Fibroblast of skin of back (primary cell): ENCODE measurements around the gene KRTAP2-3. TPM values are rescaled to one million over a fixed set of nuclear protein-coding genes. Genes with fewer than 3 reads are reported as not detected.
A peak's percentile ranks its signal among the peaks of the same experiment; 100 is the strongest.
"Not testable (repeated sequence)": the region's sequence is repeated elsewhere in the genome, so short reads cannot be mapped to it uniquely, and the experiment has no call there.

Experiments
- DNase-seq: peaks from one replicate; pipeline ENCODE4 v3.0.0-alpha.2; 2013
- polyA plus RNA-seq, 2 experiments: library from polyadenylated mRNA; unstranded; fragments of 120-200 nt; gene quantifications; one replicate each; pipeline ENCODE4 v1.2.1, GENCODE V29; 2013; ENCODE audit not compliant: insufficient read length in 2 of 2

Gene KRTAP2-3, protein sequence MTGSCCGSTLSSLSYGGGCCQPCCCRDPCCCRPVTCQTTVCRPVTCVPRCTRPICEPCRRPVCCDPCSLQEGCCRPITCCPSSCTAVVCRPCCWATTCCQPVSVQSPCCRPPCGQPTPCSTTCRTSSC
- 8.0 TPM for polyA plus RNA-seq (2013, experiment 1 of 2; ENCODE audit: insufficient read length)
- polyA plus RNA-seq (2013, experiment 2 of 2; ENCODE audit: insufficient read length), result 2.3 TPM

DNA sequence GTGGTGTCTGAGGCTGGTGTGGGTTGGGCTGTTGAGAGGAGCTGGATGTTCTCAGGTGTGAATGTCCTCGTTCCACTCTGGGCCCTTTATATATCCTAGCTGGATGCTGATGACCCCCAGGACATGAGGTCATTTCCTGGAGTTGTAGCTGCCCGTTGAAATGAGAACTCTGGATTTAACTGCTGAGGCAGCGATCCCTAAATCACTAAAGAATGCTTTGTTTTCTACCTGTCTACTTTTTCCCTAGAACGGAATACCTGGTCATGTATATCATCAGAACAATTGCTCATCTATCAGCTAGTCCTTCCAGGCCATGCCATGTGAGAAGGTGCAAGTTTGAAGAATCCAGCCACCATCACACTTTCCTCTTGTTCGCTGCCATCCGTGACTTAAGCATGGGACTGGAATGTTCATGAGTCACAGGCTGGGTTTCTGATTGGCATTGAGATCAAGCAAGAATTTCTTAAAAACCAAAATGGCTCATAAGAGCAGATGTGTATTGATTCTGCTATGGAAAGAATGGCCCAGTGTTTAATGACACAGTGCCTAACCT, at the start of gene KRTAP2-3:
TSS of gene KRTAP2-3 (minus strand) at position 63 of the 553 bp plus-strand sequence. CDS start 64 bp downstream, outside the sequence.
- DNase-seq, result peak; percentile 99

DNA sequence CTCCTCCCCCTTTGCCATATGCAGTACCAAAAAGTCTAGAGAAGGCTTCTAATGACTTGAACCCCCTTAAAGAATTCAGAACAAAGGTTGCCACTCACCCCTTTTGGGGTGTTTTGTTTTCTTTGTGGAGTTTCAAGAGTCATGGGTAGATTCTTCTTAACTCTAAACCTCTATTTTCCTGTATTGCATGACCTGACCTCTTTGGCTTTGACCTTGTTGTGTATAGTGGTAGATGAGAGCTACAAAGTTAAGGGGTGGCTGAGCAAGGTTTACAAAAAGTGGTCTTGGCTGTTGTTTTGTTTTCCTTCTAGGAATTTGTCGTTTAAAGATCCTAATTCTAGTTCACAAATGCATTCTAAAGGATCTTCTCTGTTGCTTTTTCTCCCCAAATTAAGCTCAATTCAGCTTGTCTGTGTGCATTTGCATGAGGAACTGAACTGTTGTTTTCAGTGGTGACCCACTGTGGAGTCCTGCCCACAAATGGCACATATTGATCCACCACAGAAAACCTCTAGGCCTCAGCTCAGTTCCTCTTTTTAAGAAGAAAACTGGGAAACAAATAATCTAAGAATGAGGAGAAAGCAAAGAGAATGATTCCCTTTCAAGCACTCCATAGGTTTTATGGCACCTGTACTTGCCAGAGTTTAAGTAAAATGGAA, 48.9 kb upstream of the KRTAP2-3 start:
- DNase-seq, result not testable (repeated sequence)

DNA sequence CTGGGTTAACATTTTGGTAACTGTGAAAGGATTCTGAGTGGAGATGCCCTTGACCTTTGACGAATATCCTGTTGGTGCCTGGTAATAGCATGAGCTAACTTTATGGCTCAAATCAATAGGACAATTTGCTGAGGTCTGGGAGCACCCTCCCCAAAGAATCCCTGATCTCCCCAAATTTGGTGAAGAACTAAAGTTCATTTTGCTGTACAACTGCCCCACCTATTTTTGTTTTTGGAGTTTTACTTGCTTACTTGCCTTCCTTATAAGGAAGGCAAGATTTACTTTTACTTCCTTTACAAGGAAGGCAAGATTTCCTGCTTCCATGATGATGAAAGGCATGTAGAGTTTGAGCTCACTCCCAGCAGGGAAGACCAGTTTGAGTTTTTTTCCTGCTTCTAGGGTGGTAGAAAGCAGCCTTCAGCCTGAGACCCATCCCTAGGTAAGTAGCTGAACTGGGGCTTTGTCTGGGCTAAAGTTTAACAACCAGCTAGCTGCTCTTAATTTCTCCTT, 48.1 kb upstream of the KRTAP2-3 start:
- peak; percentile 53 for DNase-seq

DNA sequence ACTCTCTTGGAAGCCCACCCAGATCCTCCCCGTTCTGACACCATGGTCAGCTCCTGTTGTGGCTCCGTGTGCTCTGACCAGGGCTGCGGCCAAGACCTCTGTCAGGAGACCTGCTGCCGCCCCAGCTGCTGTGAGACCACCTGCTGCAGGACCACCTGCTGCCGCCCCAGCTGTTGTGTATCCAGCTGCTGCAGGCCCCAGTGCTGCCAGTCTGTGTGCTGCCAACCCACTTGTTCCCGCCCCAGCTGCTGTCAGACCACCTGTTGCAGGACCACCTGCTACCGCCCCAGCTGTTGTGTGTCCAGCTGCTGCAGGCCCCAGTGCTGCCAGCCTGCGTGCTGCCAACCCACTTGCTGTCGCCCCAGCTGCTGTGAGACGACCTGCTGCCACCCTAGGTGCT, 45.4 kb upstream of the KRTAP2-3 start, which contains the start of gene KRTAP4-9:
TSS of gene KRTAP4-9 (plus strand) at position 43 of the 400 bp plus-strand sequence. CDS start at position 43, 0 bp downstream.
- not testable (repeated sequence) for DNase-seq

DNA sequence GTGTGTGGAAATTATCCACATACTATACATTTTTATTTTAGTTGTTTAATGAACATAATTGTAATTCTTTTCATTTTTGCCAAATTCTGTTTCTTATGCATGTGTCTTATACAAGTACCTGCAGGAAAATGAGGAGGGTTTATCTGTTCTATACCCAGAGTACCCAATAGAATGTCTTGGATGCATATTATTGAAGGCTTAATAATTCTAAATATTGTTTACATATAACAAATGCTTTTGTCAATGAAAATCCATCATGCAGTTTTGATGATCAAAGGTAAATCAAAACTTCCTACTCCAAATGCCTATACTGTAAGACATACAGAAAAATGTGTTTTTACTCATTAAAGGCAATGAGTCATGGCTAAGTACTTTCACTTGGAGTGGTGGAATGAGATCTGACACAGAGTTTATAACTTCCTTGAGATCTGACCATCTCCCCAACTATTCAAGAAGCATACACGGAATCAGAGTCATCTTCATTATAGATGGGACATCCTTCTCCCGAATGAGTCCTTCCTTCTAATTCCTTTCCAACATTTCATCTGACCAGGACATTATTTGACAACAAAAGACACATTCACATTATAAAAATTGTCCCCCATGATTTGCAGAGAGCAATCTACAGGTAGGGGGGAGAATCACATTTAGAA, 44.6 kb upstream of the KRTAP2-3 start:
- peak; percentile 89 for DNase-seq

DNA sequence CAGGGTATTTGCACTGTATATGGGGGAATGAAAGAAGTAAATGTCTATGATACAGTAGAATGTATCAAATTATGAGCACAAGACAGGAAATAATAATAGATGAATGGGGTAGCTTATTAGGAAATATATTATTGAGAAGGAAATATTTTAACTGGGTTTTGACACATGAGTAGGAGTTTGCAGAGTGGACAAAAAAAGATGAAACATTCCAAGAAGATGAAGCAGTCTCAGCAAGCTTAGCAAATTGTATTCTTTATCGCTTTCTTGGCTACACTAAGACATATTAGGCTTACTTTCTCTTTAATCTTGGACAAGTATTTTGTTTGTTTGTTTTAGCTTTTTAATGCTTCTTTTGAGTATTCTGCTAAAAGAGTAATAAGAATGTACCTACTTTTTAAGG, 44.0 kb upstream of the KRTAP2-3 start:
- peak; percentile 24 for DNase-seq

DNA sequence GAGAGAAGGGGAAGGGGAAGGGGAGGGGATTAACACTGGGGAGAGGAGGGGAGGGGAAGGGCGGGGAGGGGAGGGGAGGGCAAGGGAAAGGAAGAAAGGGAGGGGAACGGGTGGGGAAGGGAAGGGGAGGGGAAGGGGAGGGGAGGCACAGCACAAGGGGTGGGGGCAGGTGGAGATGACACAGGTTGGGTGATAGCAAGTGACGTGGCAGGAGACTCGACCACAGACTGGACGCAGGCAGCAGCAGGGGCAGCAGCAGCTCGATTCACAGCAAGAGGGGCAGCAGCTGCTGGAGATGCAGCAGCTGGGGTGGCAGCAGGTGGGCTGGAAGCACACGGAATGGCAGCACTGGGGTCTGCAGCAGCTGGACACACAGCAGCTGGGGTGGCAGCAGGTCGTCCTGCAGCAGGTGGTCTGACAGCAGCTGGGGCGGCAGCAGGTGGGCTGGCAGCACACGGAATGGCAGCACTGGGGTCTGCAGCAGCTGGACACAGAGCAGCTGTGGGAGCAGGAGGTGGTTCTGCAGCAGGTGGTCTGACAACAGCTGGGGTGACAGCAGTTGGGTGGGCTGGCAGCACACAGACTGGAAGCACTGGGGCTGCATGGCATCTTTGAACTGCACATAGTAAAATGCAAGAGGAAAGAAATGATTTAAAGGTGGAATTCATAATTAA, 41.8 kb upstream of the KRTAP2-3 start, which contains the start of gene KRTAP4-16:
TSS of gene KRTAP4-16 (minus strand) at position 624 of the 674 bp plus-strand sequence. CDS start at position 624, 0 bp downstream.
- no peak for DNase-seq

DNA sequence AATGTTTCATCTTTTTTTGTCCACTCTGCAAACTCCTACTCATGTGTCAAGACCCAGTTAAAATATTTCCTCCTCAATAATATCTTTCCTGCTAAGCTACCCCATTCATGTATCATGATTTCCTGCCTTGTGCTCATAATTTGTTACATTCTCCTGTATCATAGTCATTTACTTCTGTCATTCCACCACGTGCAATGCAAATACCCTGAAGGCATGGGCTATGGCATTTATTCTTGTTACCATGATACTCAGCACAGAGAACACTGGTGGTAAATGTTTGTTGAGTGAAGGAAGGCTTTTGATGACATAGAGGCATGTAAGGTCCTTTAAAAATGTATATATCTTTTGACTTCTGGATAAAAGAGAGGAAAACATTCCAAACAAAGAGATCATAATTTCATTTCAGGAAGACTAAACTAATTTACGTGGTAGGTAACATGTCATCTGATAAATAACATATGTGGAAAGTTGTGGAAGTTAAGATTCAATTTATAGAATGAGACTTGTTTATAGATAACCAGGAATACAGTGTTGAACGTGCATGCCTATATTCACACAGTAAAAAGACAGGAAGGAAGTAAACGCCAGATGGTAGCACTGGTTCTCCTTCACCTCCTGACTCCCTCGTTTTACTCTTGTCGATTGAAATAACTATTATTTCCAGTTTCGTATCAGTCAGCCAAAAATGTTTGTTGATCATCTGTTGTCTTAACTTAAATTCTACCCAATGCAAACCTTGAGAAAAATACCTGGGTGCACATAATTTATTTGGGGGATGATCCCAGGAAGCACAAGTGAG, 40.0 kb upstream of the KRTAP2-3 start:
- peak; percentile 95 for DNase-seq

DNA sequence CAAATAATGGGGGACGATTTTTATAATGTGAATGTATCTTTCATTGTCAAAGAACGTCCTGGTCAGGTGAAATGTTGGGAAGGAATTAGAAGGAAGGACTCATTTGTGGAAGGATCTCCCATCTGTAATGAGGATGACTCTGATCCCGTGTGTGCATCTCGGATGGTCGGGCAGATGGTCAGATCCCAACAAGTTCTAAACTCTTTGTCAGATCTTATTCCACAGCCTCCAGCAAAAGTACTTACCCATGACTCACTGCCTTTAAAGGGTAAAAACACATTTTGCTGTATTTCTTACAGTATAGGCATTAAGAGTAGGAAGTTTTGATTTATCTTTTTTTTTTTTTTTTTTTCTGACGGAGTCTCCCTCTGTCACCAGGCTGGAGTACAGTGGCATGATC, 38.6 kb upstream of the KRTAP2-3 start:
- peak; percentile 79 for DNase-seq

DNA sequence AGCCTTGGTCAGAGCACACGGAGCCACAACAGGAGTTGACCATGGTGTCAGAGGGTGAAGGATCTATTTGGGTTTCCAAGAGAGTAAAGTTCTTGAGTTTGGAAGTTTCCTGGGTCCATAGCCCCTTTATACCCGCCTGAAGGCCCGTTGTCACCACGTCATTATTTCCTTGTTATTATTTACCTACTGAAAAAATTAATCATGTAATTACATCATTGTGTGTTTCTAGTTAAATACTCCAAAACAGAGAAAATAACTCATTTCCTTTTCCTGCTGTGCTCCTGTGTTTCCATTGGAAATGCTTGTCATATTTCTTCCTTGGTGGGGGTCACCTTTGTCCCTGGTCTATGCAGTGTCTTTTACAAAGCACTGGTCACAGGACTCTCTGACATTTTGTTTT, 38.1 kb upstream of the KRTAP2-3 start, which contains the start of gene KRTAP4-8:
TSS of gene KRTAP4-8 (minus strand) at position 101 of the 400 bp plus-strand sequence. CDS start at position 43, 58 bp downstream.
- DNase-seq, result peak; percentile 7

DNA sequence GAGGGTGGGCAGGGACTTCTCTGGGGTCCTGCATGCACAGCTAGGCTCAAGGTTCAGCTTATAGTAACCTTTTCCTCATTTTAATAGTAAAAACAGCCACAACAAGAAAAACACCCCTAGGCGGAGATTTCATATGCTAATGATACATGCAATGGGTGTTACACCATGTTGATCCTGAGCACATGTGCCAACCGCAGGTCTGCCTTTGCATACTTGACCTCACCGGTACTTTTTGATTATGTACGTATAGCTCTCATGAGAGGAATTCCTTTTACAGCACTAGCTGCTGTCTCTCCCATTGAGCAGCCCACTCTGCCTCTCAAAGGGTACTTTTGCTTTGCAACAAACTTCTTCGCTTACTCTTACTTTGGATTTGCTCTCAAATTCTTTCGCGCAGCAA, 36.1 kb upstream of the KRTAP2-3 start:
- DNase-seq, result no peak

DNA sequence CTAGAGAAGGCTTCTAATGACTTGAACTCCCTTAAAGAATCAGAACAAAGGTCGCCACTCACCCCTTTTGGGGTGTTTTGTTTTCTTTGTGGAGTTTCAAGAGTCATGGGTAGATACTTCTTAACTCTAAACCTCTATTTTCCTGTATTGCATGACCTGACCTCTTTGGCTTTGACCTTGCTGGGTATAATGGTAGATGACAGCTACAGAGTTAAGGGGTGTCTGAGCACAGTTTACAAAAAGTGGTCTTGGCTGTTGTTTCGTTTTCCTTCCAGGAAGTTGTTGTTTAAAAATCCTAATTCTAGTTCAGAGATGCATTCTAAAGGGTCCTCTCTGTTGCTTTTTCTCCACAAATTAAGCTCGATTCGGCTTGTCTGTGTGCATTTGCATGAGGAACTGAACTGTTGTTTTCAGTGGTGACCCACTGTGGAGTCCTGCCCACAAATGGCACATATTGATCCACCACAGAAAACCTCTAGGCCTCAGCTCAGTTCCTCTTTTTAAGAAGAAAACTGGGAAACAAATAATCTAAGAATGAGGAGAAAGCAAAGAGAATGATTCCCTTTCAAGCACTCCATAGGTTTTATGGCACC, 28.9 kb upstream of the KRTAP2-3 start:
- DNase-seq, result not testable (repeated sequence)

DNA sequence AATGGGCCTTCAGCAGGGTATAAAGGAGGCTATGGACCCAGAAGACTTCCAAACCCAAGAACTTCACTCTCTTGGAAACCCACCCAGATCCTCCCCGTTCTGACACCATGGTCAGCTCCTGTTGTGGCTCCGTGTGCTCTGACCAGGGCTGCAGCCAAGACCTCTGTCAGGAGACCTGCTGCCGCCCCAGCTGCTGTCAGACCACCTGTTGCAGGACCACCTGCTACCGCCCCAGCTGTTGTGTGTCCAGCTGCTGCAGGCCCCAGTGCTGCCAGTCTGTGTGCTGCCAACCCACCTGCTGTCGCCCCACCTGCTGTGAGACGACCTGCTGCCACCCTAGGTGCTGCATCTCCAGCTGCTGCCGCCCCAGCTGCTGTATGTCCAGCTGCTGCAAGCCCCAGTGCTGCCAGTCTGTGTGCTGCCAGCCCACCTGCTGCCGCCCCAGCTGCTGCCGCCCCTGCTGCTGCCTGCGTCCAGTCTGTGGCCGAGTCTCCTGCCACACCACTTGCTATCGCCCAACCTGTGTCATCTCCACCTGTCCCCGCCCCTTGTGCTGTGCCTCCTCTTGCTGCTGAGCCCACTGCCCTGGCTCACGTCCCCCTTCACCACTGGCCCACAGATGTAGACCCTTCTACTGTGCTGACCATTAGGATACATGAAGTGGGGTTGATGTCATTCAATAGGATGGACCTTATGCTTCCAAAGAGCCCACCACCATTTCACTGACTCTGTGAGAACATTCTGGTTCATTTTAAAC, 24.4 kb upstream of the KRTAP2-3 start, which contains the start of gene KRTAP4-7:
TSS of gene KRTAP4-7 (plus strand) at position 51 of the 757 bp plus-strand sequence. CDS start at position 108, 57 bp downstream.
- DNase-seq, result not testable (repeated sequence)

DNA sequence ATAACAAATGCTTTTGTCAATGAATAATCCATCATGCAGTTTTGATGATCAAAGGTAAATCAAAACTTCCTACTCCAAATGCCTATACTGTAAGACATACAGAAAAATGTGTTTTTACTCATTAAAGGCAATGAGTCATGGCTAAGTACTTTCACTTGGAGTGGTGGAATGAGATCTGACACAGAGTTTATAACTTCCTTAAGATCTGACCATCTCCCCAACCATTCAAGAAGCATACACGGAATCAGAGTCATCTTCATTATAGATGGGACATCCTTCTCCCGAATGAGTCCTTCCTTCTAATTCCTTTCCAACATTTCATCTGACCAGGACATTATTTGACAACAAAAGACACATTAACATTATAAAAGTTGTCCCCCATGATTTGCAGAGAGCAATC, 23.5 kb upstream of the KRTAP2-3 start:
- DNase-seq, result peak; percentile 86

DNA sequence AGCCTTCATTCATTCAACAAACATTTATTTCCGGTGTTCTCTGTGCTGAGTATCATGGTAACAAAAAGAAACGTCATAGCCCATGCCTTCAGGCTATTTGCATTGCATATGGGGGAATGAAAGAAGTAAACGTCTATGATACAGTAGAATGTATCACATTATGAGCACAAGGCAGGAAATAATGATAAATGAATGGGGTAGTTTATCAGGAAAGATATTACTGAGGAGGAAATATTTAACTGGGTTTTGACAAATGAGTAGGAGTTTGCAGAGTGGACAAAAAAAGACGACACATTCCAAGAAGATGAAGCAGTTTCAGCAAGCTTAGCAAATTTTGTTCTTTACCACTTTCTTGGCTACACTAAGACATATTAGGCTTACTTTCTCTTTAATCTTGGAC, 22.7 kb upstream of the KRTAP2-3 start:
- DNase-seq, result no peak

DNA sequence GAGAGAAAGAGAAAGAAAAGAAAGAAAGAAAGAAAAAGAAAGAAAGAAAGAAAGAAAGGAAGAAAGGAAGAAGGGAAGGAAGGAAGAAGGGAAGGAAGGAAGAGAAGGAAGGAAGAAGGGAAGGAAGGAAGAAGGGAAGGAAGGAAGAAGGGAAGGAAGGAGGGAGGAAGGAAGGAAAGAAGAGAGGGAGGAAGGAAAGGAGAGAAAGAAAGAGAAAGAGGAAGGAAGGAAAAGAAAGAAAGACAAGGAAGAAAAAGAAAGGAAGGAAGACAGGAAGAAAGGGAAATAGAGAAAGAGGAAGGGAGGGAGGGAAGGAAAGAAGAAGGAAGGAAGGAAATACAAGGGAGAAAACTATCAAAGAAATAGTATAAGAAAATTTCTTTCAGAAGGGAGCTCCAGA, 16.9 kb upstream of the KRTAP2-3 start:
- no peak for DNase-seq

DNA sequence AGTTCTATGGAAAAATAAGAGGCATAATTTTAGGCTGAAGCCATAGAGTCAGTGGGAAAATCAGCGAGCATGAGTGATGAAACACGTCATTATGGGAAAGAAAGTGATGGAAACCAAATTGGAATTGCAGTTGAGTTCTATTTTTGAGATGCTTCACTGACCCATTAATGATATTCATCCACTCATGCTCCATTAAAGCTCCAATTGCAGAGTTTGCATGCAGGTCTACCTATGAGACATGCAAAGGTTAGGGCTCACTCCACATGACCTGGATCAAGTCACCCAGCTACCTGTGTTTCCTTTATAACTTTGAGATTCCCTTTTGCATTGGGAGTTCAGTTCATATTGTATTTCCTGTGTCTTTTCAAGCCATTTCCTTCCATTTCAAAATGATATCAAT, 13.8 kb upstream of the KRTAP2-3 start:
- no peak for DNase-seq

DNA sequence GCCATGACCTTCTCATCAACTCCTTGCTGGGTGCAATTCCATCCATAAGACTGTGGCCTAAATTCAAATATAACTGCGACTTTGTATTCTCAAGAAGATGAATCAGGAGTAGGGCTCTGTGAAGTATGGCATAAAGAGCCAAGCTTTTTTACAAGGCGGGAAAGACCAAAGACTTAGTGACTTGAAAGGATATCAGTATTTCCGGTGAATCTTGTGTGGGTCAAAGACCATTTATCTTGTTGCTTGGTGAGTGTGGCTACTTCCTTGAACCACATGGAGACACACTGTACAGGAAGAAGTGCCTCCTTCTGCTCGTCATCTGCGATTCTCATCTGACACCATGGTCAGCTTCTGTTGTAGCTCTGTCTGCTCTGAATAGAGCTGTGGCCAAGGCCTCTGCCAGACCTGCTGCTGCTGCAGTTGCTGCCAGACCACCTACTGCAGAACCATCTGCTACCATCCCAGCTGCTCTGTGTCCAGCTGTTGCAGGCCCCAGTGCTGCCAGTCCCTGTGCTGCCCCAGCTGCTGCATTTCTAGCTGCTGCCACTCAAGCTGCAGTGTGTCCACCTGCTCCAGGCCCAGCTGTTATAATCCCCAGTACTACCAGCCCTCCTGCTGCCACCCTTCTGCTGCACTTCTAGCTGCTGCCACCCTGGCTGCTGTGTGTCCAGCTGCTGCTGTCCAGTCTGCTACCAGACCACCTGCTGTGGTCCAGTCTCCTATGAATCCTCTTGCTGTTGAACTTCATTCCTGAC, 11.9 kb upstream of the KRTAP2-3 start:
- no peak for DNase-seq

DNA sequence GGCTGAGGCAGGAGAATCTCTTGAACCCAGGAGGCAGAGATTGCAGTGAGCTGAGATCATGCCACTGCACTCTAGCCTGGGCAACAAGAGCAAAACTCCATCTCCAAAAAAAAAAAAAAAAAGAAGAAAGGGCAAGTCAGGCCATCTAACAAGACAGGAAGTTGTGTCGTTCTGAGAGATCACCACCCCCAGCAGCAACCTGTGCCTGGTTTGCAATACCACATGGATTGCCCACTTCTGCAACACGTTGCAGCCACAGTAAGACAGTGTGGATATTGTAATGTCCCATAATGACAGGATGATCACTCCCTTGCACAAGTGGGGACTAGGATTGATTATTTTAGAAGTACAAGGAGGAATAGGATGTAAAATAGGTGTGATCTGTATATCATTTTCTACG, 9.1 kb upstream of the KRTAP2-3 start:
- no peak for DNase-seq
